HUES64 (cell line): ENCODE results near the gene SEC16B.
"Not testable (repeated sequence)": the region's sequence is repeated elsewhere in the genome, so short reads cannot be mapped to it uniquely, and the experiment has no call there.

Experiments used
- H3K27ac ChIP-seq: 2 replicates; pipeline ENCODE4 v1.7.0; 2013; ENCODE audit warnings: low read depth, low read length, inconsistent platforms
- H3K27me3 ChIP-seq: 2 replicates; pipeline ENCODE4 v1.6.1; 2013; ENCODE audit warnings: mild to moderate bottlenecking, low read length; ENCODE audit not compliant: insufficient read depth
- H3K36me3 ChIP-seq: 2 replicates; pipeline ENCODE4 v1.6.1; 2013; ENCODE audit warnings: mild to moderate bottlenecking, low read length; ENCODE audit not compliant: insufficient read depth
- H3K4me1 ChIP-seq: 2 replicates; pipeline ENCODE4 v1.6.1; 2013; ENCODE audit warnings: mild to moderate bottlenecking, low read length, moderate library complexity; ENCODE audit not compliant: insufficient read depth
- H3K4me3 ChIP-seq: 2 replicates; pipeline ENCODE4 v1.5.1; 2013; ENCODE audit warnings: mild to moderate bottlenecking, low read length, moderate library complexity
- H3K9ac ChIP-seq: 2 replicates; pipeline ENCODE4 v1.6.1; 2013; ENCODE audit warnings: mild to moderate bottlenecking, low read depth, low read length
- H3K9me3 ChIP-seq: 2 replicates; pipeline ENCODE4 v1.6.1; 2013; ENCODE audit warnings: low read depth, low read length; ENCODE audit not compliant: insufficient read depth
- WGBS: fragments of 150-250, 120-280 bp; methylation state at CpG from one replicate; pipeline ENCODE4 v1.1.7; 2013; ENCODE audit warnings: missing lambda C conversion rate; 5-methylcytosine and 5-hydroxymethylcytosine counted together

Gene SEC16B

DNA sequence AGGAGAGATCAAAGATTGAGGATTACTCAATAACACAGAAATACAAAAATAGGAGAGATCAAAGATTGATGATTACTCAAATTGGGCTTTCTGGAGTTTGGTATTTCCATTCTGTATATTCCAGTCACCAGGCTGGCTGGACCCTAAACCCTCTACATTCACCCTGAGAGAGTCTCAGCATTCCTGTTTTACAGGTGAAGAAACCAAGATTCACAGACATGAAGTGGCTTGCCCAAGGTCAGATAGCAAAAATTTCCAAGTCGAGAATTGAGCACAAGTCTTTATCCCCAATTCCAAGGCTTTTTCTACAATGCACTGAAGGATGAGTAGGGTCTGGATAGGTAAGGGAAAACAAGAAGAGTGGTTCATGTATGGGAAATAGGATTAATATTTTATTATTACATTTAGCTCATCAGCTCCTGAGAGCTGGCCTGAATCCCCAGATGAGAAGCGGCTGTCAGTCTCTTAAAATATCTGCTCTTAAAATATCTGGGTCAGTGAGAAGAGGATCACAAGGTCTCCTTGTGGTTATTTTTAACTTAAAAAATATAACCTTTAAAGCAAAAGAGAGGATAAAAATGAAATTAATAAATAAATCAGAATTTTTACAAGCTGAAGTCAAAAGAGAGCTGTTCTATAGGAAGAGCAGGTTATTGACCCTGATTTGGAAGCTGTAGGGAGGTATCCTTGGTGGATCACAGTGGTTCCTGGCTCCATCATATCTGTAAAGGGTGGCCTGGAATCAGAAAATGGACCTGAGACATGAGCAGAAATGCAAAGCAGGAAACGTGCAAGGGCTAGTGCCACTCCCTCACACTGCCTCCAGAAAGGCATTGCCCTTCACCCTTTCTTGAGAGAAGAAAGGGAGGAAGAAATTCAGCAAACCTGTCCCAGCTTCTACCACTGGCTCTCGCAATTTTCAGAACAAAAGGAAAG is 29.1 kb upstream of the SEC16B start:
- Histone ChIP-seq H3K9ac (no peak overlapping the region), H3K9me3 (no peaks in the 10 kb centered on the region), H3K36me3 (no peaks in the 10 kb centered on the region), H3K4me3 (no peak overlapping the region), H3K4me1 (no peaks in the 10 kb centered on the region), H3K27me3 (no peaks in the 10 kb centered on the region), H3K27ac (no peak overlapping the region)
- 83% methylated on average over 4 of the region's 4 CpGs for WGBS

DNA sequence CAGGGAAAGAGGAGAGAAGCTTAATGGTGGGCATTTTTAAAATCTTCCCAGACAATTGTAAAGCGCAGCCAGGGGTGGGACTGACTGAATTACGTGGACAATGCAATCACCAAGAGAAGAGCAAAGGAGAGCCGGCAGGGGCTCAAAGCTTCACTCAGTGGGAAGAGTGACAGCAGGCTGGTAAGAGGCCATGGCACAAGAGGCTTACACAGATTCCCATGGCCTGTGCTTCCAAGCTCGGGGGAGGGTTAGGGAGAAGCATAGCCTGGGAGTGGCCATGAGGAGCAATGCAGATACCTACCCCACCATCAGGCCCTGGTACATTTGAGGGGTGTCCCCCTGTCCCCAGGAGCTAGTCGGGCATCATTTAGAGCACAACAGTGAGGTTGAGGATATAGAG is 27.1 kb upstream of the SEC16B start:
- H3K9me3 ChIP-seq, result no peaks in the 10 kb centered on the region
- 85% methylated on average over 5 of the region's 5 CpGs for WGBS
- H3K27me3 ChIP-seq, result no peaks in the 10 kb centered on the region
- H3K4me3 ChIP-seq, result no peak overlapping the region
- no peaks in the 10 kb centered on the region for H3K36me3 ChIP-seq
- no peak overlapping the region for H3K27ac ChIP-seq
- no peaks in the 10 kb centered on the region for H3K4me1 ChIP-seq
- H3K9ac ChIP-seq, result no peak overlapping the region

DNA sequence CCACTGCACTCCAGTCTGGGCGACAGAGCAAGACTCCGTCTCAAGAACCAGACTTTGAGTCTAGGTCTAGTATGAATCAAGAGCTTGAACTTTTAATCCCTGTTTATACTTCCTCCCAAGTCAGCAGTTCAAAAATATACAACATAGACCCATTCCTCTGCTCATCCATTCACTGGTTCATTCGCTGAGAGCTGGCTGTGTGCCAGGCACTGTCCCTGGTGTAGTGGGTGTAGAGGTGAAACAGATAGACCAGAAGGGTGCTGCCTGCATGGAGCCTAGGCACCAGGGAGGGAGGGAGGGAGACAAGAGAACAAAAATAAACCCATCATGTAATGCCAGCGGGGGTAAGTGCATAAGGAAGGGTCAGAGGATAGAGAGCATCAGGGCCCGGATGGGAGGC is 25.5 kb upstream of the SEC16B start:
- no peaks in the 10 kb centered on the region for H3K9me3 ChIP-seq
- no peak overlapping the region for H3K27ac ChIP-seq
- no peaks in the 10 kb centered on the region for H3K36me3 ChIP-seq
- WGBS, result 96% methylated on average over 5 of the region's 5 CpGs
- H3K27me3 ChIP-seq, result no peaks in the 10 kb centered on the region
- H3K9ac ChIP-seq, result no peak overlapping the region
- H3K4me3 ChIP-seq, result no peak overlapping the region
- no peaks in the 10 kb centered on the region for H3K4me1 ChIP-seq

DNA sequence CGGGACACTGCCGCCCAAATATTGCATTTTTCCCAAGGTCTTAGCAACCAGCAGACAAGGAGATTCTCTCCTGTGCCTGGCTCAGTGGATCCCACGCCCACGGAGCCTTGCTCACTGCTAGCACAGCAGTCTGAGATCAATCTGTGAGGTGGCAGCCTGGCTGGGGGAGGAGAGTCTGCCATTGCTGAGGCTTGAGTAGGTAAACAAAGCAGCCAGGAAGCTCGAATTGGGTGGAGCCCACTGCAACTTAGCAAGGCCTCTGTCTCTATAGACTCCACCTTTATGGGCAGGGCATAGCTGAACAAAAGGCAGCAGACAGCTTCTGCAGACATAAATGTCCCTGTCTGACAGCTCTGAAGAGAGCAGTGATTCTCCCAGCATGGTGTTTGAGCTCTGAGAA is 16.4 kb upstream of the SEC16B start:
- not testable (repeated sequence) for H3K27me3 ChIP-seq, H3K9ac ChIP-seq

DNA sequence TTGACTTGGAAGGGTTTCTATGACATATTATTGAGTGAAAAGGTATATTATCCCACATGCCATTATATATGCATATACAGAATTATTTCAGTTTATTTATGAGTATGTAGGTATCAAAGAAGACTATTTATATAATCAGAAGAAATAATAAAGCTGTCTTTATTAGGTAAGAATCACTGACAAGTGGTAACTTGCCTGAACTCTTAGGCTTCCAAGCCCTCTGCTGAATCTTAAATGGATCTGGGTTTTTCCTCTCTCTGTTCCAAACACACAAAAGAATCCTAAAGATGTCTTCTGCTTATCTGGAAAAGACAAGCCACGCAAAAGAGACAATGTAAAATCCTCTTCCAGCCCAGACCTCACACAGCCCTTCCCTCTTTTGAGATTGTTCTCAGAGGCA is 14.9 kb upstream of the SEC16B start:
- no peaks in the 10 kb centered on the region for H3K27me3 ChIP-seq
- H3K4me3 ChIP-seq, result no peak overlapping the region
- no peak overlapping the region for H3K9ac ChIP-seq
- no peaks in the 10 kb centered on the region for H3K9me3 ChIP-seq
- peaks cover 15% of the 10 kb centered on the region; the same call in 1 of the 2 replicates for H3K4me1 ChIP-seq
- no peak overlapping the region for H3K27ac ChIP-seq
- H3K36me3 ChIP-seq, result no peaks in the 10 kb centered on the region
- WGBS, result 85% methylated on average over 1 of the region's 1 CpG

More for the DNA sequence above, 16.4 kb upstream of the SEC16B start:
- not testable (repeated sequence) for H3K4me3 ChIP-seq, H3K27ac ChIP-seq, H3K9me3 ChIP-seq, H3K36me3 ChIP-seq
- H3K4me1 ChIP-seq, result peaks cover 15% of the 10 kb centered on the region; the same call in 1 of the 2 replicates
- WGBS, result 70% methylated on average over 5 of the region's 5 CpGs

DNA sequence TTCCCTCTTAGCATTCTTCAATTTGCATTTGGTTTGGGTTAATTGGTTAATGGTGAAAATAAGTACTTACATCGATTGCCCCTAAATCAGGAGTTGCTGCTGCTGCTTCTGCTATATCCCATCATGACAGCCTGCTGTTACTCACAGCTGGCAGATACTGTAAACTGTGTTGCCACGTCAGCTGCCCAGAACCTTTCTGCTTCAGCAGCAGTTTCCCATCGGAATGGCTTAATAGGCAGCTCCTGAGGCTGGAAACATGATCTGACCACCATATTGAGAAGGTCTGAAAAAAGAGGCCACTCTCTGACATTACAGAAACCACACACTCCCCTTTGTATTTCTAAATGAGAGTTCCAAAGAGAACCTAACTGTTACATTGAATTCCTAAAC is 14.3 kb upstream of the SEC16B start:
- H3K27me3 ChIP-seq, result no peaks in the 10 kb centered on the region
- H3K9me3 ChIP-seq, result no peaks in the 10 kb centered on the region
- H3K4me1 ChIP-seq, result peaks cover 15% of the 10 kb centered on the region; the same call in 1 of the 2 replicates
- H3K9ac ChIP-seq, result no peak overlapping the region
- H3K27ac ChIP-seq, result no peak overlapping the region
- no peak overlapping the region; the same call in 1 of the 2 replicates for H3K4me3 ChIP-seq
- H3K36me3 ChIP-seq, result no peaks in the 10 kb centered on the region
- WGBS, result 52% methylated on average over 3 of the region's 3 CpGs

DNA sequence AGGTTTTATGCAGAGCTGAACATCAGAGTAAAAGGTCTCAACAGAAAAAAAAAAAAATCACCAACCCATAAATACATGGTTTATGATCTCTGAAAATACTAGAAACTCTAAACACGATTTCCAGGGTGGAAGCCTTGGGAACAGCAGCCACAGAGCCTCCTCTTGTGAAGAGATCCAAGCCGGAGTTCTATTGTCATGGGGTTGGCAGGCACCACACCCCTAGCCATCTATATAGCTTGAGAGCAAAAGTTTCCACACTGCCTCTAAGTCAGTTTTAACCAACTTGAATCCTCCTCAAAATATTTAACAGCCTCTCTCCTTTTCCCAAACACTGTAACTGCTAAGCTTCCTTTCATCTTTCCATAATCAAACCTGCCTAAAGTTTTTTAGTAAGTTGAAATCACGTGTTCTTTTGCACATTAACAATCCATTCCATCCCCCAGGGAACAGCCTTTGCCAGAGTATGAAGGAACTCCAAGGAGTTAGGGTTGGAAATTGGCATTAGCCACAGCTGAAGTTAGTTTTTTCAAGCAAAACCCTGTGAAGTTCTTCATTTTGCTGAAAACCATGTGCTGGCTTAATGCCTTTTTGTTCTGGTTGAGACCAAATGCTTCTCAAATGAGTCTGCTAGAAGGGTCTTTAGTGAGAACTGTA is 13.8 kb upstream of the SEC16B start:
- Histone ChIP-seq H3K27me3 (no peaks in the 10 kb centered on the region), H3K27ac (no peak overlapping the region), H3K9me3 (no peaks in the 10 kb centered on the region), H3K4me3 (no peak overlapping the region; the same call in 1 of the 2 replicates), H3K9ac (no peak overlapping the region), H3K4me1 (peaks cover 15% of the 10 kb centered on the region; the same call in 1 of the 2 replicates), H3K36me3 (no peaks in the 10 kb centered on the region)
- WGBS, result 57% methylated on average over 3 of the region's 3 CpGs

DNA sequence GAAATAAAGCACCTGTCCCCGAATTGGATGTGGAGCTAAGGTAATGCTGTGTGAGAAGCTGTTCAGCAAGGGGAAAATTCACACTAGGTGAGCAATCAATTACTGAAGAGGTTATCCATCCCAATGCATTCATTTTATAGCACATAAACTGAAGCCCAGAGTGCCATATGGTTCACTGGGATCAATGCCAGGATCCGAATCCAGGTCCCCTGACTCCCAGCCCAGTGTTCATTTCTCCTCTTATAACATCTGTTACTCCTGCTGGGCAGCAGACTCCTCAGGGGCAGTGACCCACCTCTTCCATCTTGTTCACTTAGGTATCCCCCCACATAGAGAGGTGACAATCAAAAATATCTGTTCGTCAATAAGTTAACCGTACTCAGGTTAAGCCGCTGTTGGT is 13.2 kb upstream of the SEC16B start:
- Histone ChIP-seq H3K4me1 (peaks cover 15% of the 10 kb centered on the region; the same call in 1 of the 2 replicates), H3K27ac (no peak overlapping the region), H3K36me3 (no peaks in the 10 kb centered on the region), H3K9ac (no peak overlapping the region), H3K27me3 (no peaks in the 10 kb centered on the region), H3K9me3 (no peaks in the 10 kb centered on the region), H3K4me3 (no peak overlapping the region)
- WGBS, result 95% methylated on average over 5 of the region's 5 CpGs

DNA sequence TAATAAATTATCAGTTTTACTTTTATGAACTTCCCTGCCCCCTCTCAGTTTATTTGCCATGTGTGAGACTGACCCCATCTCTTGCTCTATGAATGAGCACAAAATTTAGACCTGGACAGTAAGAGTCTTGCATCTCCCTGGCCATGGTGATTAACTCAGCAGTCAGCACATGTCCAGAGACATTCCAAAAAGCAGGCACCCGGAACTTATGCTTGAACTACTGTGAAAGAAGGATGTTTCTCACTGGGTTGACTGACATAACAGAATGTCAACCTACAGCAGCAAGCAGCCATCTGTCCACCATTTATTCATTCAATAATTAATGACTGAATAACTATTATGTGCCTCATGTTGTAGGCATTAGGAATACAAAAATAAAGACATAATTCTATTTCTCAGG is 11.3 kb upstream of the SEC16B start:
- 80% methylated on average over 1 of the region's 1 CpG for whole genome bisulfite sequencing
- Histone ChIP-seq H3K9ac (no peak overlapping the region), H3K4me3 (no peak overlapping the region), H3K9me3 (no peaks in the 10 kb centered on the region), H3K27ac (no peak overlapping the region), H3K27me3 (no peaks in the 10 kb centered on the region), H3K4me1 (peaks cover 14% of the 10 kb centered on the region; the same call in 1 of the 2 replicates), H3K36me3 (no peaks in the 10 kb centered on the region)

DNA sequence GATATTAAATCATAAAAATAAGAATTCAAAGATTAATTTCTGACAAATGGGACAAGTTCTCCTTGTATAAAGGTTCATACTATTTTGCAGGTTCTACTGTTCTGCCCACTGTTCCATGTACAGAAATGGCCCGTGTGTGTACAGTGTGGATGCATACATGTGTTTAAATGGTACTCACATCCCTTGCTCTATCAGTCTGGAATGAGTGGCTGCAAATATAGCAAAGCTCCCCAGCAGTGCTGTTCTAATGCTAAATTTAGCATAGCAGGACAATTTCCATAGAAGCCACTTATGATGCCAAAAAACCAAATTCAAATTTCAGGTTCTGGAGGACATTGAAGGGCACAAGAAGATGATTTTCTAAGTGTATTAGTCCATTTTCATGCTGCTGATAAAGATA is 9.4 kb upstream of the SEC16B start:
- no peaks in the 10 kb centered on the region for H3K9me3 ChIP-seq
- H3K36me3 ChIP-seq, result no peaks in the 10 kb centered on the region
- no peaks in the 10 kb centered on the region for H3K27me3 ChIP-seq
- H3K27ac ChIP-seq, result no peak overlapping the region
- no peak overlapping the region for H3K9ac ChIP-seq
- H3K4me1 ChIP-seq, result peaks cover 7% of the 10 kb centered on the region; the same call in 1 of the 2 replicates
- H3K4me3 ChIP-seq, result no peak overlapping the region
- WGBS, result 89% methylated on average over 1 of the region's 1 CpG

DNA sequence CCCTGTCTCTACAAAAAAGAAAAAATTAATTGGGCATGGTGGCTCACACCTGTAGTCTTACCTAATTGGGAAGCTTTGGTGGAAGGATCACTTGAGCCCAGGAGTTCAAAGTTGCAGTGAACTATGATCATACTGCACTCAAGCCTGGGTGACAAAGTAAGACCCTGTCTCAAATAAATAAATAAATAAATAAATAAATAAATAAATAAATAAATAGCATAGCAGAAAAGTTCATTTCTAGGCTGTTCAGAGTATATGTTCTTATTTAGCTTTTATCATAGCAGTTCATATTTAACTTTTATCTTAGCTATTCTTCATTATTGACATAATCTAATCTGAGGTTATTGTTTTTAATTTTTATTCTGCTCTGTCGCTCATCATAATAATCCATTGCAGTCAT is 8.7 kb upstream of the SEC16B start:
- peaks cover under 1% of the 10 kb centered on the region; the same call in 1 of the 2 replicates for H3K4me1 ChIP-seq
- no peak overlapping the region for H3K4me3 ChIP-seq
- H3K27ac ChIP-seq, result no peak overlapping the region
- H3K36me3 ChIP-seq, result no peaks in the 10 kb centered on the region
- WGBS, result 100% methylated on average over 1 of the region's 1 CpG
- H3K27me3 ChIP-seq, result no peaks in the 10 kb centered on the region
- no peaks in the 10 kb centered on the region for H3K9me3 ChIP-seq
- H3K9ac ChIP-seq, result no peak overlapping the region
